Measurements from ENCODE around the gene LYRM1.
"Not testable (repeated sequence)": the region's sequence is repeated elsewhere in the genome, so short reads cannot be mapped to it uniquely, and the experiment has no call there.

LYRM1 gene

DNA sequence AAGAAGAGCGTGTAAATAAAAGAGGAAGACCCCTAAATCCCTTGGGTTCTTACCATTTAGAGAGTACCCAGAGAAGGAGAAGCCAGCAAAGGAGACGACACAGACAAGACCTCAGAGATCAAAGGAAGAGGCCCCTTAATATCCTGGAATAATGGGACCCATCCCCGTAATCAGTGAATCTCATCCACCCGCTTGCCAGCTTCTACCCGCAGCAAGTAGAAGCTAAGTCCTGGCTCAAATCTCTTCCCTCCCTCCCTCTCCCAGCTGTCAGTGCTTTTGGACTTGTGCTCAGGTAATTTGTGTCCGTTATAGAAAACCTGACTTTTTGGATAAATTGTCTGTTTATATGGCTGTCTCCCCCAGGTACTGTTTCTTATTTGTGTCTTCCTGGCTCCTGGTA is 1.9 kb downstream of the LYRM1 start:
- DNase-seq = no peak

DNA sequence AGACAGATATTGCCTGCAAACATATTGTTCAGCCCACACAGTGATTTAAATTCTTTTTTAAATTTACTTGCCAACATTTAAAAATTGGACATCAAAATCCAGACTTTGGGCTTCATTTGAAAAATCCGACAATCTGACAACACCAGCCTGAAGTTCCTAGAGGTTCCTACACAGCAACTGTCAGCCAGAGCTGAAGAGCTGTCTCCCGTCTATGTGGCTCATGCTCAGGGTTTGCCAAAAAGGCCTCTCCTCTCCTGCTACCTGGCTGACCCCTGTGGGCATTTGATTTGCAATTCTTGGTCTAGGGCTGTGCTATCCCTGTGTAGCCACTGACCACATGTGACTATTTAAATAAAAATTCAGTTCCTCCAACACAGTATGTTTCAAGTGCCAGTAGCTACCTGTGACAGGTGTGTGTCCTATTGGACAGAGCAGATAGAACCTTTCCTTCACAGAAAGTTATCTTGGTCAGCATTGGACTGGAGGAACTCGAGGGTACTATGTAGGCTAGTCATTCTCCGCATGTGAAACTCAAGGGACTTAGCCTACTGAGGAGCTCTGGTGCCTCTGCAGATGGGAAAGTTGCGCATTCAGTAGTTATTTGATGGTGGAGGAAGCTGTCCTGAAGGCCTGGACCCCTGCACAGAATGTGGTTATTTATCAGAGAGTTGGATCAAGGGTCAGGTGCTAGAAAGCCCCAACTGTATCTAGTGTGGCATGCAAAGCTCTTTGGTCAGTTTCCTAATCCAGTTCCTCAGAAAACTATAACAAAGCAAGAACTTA is 2.7 kb downstream of the LYRM1 start:
- no peak for DNase-seq

DNA sequence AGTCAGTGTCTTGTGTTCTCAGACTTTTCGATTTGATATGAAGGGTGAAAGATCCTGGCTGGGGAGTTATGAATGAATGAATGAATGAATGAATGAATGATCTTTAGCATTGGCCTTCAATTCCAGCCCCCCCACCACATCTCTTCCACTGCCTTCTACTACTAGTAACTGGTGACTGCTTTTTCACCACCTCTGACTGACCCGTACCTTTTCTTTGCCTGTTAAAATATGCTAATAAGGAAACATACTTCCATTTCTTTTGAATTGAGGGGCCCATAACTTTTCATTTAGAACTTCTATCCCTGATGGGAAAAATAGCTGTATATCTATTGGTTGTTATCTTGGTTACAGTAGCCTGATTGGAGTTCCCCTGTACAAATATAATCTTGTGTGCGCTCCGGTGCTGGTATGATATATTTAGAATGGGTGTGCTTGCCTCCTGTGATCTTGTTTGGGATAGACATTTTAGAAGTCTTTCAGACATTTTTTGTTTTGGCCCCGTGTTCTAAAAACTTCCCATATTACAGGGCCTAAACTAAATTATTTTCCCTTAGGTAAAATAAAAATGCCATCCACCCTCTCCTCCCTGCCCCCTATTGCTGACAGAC is 3.4 kb downstream of the LYRM1 start:
- DNase-seq = no peak

GRCh38 chr16:20904507-20905081 is 4.0 kb downstream of the LYRM1 start:
- peak in 1 of 2 experiments; percentile 52 for DNase-seq

GRCh38 chr16:20905576-20905975 is 5.0 kb downstream of the LYRM1 start:
- DNase-seq = no peak

DNA sequence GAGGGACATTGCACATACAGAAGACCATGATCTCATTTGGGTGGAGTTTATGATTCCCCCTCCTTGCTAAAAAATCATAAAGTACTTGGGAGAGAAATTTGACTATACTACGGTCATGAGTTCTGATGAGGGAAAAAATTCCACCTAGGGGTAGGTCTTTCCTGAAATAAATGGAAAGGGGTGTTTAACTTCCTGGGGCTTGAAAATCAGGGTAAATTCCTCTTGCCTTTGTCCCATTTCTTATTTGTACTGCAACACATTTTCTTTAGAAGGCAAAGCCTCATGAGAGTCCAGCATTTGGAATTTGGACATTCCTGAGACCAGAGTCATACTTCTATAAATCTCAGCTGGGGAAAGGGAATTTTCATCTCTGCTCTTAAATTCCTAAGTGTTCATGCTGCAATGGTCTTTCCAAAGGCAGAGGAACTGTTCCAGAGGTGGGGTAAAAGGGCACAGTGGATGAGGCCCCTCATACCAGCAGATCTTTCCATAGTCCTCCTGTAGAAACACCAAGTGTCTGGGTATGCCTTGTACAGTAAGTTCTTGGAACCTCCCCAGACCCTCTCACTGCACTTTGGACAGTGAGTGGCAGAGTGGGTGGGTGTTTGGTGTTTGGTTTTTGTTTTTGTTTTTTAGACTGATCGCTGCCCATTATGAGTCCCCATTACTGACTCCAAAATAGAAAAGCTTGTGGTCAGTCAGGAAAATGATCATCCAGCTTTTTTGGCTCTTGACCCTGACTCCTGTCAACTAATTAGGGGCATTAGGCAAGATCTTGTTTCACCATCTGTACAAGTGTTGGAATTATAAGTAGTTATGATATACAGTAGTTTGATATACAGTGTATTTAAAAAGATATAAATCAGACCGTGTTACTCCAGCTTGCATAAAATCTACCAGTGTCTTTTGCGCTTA is 6.0 kb downstream of the LYRM1 start:
- peak in 1 of 2 experiments; percentile 53 for DNase-seq

DNA sequence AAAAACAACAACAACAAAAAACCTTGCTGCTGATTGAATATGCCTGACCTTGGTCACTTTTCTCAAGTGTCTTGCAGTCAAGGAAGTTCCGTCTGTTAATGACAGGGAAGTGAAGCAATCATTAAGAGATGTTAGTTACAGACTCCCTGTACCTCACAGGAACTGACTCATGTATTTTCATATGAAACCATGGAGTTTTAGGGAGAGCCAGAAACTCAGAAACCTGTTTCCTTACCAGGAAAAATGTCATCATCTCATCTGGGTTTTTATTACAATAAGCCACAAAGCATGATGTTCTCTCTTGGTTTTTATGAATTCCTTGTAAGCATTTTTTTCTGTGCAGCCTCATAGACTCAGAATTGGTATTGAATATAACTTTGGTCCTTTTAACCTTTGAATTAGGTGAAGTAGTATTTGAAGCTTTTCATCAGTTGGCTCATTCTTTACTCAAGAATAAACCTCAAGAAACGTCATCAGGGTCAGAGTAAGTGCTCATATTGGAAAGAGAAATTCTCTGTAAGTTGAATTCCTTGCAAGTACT is 10.3 kb downstream of the LYRM1 start:
- peak; percentile 33 to 82 for DNase-seq

- no peak for DNase-seq
These were observed 10.8 kb downstream of the LYRM1 start for GRCh38 chr16:20911361-20911760.

- no peak for DNase-seq
These were observed 15.7 kb downstream of the LYRM1 start for GRCh38 chr16:20916289-20916688.

GRCh38 chr16:20916942-20917341 is 16.4 kb downstream of the LYRM1 start:
- DNase-seq = no peak

- no peak for DNase-seq
These were observed 18.1 kb downstream of the LYRM1 start for GRCh38 chr16:20918486-20919239.

- no peak for DNase-seq
These were observed 19.5 kb downstream of the LYRM1 start for GRCh38 chr16:20920091-20920490.

GRCh38 chr16:20920799-20921198 is 20.2 kb downstream of the LYRM1 start:
- DNase-seq = no peak

DNA sequence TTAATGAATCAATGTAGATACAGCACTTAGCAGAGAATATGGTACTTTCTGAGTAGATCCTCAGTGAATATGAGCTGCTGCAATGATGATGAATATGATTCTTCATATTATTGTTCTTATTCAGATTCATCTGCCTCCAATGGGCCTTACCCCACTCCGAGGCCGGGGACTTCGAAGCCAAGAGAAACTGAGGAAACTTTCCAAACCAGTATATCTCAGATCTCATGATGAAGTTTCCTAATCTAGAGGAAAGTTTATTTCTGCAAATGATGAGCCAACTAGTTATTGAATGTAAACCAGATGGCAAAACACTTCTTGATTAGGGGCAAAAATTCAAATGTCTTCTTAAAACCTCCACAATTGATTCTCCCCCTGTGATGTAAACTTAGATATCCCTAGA is 23.3 kb downstream of the LYRM1 start:
- DNase-seq = no peak

GRCh38 chr16:20925751-20926150 is 25.2 kb downstream of the LYRM1 start:
- DNase-seq = no peak

DNA sequence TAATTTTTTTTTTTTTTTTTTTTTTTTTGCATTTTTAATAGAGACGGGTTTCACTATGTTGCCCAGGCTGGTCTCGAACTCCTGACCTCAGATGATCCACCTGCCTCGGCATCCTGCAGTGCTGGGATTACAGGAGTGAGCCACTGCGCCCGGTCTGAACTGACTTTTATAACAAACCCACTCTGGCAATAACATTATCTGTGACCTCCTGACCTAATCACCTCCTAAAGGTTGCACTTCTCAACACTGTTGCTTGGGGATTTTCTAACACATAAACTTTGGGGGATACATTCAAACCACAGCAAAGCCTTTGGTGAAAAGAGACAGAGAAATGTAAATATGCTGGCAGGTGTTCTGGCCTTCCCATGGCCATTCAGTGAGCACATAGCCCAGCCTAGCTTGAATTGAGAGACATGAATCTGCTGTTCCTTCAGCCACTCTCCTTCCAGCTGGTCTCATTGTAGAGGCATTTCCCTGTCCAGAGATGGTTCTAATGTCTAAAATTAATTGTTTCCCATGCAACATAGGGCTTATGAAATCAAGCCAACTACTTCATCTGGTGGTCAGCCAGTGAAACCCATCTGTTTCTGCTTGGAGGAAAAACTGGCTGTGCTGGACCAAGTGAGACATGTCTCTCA is 28.3 kb downstream of the LYRM1 start:
- no peak for DNase-seq

DNA sequence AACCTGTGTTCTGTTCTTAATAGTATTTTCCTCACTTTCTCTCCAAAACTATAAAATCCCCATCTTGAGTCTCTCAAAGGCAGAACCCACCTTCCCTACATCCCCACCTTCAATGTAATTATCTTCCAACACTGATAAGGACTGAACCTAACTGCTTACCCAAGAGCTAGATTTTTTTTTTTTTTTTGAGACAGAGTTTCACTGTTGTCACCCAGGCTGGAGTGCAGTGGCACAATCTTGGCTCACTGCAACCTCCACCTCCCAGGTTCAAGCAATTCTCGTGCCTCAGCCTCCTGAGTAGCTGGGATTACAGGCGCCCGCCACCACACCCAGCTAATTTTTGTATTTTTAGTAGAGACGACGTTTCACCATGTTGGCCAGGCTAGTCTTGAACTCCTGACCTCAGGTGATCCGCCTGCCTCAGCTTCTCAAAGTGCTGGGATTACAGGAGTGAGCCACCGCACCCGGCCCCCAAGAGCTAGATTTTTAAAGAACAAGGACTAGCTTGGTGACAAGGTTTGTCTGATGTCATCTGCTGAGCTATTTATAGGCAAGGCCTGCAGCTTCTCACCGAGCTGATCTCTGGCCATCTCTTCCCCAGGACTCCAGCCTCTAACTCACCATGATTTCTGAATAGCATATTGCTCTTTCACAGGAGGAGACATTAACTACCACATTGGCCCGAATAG is 29.2 kb downstream of the LYRM1 start:
- DNase-seq = not testable (repeated sequence)

- no peak for DNase-seq
These were observed 29.8 kb downstream of the LYRM1 start for GRCh38 chr16:20930365-20930690.

DNA sequence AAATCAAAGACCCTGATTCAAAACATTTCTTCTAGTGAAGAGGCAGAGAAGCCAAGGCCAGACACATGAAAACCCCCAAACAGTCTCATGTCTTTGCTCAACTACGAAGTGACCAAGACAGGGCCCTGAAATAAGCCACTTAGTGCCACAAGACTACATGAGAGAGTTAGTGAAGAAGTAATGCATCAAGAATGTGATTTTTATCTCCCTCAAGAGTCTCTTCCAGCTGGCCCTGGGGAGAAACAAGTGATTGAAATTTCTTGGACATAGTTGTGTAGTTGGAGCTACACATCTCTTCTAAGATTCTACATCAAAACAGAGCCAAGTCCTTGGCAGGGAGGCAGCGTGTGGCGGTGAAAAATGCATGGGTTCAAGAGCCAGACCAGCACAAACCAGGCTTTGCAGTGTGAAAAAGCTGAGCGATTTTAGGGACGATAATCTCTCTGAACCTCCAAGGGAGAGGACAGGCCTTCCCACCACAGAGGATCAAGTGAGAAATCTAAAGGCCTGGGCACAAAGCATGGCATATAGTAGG is 30.6 kb downstream of the LYRM1 start:
- no peak for DNase-seq

DNA sequence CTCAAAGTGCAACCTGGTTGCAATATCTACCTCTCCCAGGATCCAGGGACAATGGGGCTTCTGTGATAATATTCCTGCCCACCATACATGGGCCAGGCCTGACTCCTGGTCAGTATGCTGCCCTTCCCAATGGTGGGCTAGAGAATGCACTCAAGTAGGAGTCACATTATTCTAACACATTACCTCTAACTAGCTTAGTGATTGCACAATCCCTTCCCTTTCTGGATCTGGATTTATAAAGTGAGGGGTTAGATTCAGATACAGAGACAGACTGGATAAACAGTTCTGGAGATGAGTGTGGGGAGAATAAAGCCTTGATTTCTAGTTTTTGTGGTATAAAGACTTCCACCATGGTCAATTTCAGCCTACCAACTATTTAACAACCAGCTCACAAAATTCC is 33.0 kb downstream of the LYRM1 start:
- DNase-seq = no peak

DNA sequence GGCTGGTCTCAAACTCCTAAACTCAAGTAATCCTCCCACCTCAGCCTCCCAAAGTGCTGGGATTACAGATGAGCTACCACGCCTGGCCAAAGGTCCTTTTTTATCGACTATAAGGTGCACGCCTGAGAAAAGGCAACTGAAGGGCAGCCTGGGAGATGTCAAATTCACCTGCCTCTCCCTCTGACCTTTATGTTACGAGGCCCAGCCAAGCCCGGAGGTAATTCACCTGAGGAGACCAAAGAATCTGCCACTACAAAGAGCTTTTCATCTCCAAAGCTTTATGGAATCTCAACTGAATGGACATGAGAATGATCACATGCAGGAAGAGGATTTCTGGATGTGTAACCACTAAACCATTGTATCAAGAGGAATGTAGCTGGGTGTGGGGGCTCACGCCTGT is 37.2 kb downstream of the LYRM1 start:
- no peak for DNase-seq

Data from SW 1271 (cell line).